ENCODE measurements around the gene MAN1C1. TPM values are rescaled to one million over a fixed set of nuclear protein-coding genes. Genes with fewer than 3 reads are reported as not detected.

The MAN1C1 gene
- polyA plus RNA-seq, 1 of the 3 experiments (the other 2 are of a cell fraction), result 0.20 TPM

DNA sequence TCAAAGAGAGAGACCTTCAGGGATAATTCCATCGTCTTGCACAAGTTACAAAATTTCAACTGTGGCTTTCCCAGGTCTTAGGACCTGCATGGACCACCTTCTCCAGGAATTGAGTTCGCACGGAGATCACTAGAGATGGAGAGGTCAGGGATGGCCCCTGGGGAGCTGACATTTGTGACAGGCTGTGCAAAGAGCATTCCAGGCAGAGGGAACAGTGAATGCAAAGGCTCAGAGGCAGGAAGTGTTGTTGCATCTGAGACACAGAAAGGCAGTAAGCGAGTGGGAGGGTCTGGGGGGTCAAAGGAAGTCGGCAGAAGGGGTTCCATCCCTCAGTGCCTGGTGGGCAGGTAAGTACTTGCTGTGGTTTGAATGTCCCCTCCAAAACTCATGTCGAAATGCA lies 173.9 kb downstream of the MAN1C1 start:
- TF ChIP-seq RXRA (IDR thresholded peaks at IDR 0.05; ENCODE audit: borderline replicate concordance, low read depth) (no peak), GABPA (IDR thresholded peaks at IDR 0.05; ENCODE audit: low read depth) (no peak), RFX5 (IDR thresholded peaks at IDR 0.05; ENCODE audit: low read length) (no peak), EZH2phosphoT487 (IDR thresholded peaks at IDR 0.05; ENCODE audit: borderline replicate concordance, low read depth) (no peak), POLR2AphosphoS5 (IDR thresholded peaks at IDR 0.05; ENCODE audit: low read depth, low read length) (no peak), RAD21 (IDR thresholded peaks at IDR 0.05; ENCODE audit: low read length) (no peak), MXI1 (IDR thresholded peaks at IDR 0.05; ENCODE audit: low read depth, low read length) (no peak), NRF1 (IDR thresholded peaks at IDR 0.05; ENCODE audit: low read depth, low read length) (no peak), FOXM1 (IDR thresholded peaks at IDR 0.05; ENCODE audit: low read depth) (no peak), GATA2 (CRISPR knock-in tag; IDR thresholded peaks at IDR 0.05) (no peak), CHD2 (IDR thresholded peaks at IDR 0.05; ENCODE audit: low read length, partially characterized antibody) (no peak), EP300 (IDR thresholded peaks at IDR 0.05; ENCODE audit: borderline replicate concordance in 1 of 2, low read depth in 1 of 2, low read length in 1 of 2) (no peak), YY1 (IDR thresholded peaks at IDR 0.05; ENCODE audit: low read depth) (no peak), MEF2A (IDR thresholded peaks at IDR 0.05; ENCODE audit: borderline replicate concordance, low read depth) (no peak)
- TF ChIP-seq, protein P1, sequence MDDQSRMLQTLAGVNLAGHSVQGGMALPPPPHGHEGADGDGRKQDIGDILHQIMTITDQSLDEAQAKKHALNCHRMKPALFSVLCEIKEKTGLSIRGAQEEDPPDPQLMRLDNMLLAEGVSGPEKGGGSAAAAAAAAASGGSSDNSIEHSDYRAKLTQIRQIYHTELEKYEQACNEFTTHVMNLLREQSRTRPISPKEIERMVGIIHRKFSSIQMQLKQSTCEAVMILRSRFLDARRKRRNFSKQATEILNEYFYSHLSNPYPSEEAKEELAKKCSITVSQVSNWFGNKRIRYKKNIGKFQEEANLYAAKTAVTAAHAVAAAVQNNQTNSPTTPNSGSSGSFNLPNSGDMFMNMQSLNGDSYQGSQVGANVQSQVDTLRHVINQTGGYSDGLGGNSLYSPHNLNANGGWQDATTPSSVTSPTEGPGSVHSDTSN (IDR thresholded peaks at IDR 0.05), result no peak
- TF ChIP-seq, protein P2, sequence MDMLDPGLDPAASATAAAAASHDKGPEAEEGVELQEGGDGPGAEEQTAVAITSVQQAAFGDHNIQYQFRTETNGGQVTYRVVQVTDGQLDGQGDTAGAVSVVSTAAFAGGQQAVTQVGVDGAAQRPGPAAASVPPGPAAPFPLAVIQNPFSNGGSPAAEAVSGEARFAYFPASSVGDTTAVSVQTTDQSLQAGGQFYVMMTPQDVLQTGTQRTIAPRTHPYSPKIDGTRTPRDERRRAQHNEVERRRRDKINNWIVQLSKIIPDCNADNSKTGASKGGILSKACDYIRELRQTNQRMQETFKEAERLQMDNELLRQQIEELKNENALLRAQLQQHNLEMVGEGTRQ (IDR thresholded peaks at IDR 0.05; ENCODE audit: borderline replicate concordance, low read depth, low read length), result no peak
- TF ChIP-seq, protein P3, sequence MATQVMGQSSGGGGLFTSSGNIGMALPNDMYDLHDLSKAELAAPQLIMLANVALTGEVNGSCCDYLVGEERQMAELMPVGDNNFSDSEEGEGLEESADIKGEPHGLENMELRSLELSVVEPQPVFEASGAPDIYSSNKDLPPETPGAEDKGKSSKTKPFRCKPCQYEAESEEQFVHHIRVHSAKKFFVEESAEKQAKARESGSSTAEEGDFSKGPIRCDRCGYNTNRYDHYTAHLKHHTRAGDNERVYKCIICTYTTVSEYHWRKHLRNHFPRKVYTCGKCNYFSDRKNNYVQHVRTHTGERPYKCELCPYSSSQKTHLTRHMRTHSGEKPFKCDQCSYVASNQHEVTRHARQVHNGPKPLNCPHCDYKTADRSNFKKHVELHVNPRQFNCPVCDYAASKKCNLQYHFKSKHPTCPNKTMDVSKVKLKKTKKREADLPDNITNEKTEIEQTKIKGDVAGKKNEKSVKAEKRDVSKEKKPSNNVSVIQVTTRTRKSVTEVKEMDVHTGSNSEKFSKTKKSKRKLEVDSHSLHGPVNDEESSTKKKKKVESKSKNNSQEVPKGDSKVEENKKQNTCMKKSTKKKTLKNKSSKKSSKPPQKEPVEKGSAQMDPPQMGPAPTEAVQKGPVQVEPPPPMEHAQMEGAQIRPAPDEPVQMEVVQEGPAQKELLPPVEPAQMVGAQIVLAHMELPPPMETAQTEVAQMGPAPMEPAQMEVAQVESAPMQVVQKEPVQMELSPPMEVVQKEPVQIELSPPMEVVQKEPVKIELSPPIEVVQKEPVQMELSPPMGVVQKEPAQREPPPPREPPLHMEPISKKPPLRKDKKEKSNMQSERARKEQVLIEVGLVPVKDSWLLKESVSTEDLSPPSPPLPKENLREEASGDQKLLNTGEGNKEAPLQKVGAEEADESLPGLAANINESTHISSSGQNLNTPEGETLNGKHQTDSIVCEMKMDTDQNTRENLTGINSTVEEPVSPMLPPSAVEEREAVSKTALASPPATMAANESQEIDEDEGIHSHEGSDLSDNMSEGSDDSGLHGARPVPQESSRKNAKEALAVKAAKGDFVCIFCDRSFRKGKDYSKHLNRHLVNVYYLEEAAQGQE (IDR thresholded peaks at IDR 0.05; ENCODE audit: low read depth, low read length), result no peak
- TF ChIP-seq, protein P4, sequence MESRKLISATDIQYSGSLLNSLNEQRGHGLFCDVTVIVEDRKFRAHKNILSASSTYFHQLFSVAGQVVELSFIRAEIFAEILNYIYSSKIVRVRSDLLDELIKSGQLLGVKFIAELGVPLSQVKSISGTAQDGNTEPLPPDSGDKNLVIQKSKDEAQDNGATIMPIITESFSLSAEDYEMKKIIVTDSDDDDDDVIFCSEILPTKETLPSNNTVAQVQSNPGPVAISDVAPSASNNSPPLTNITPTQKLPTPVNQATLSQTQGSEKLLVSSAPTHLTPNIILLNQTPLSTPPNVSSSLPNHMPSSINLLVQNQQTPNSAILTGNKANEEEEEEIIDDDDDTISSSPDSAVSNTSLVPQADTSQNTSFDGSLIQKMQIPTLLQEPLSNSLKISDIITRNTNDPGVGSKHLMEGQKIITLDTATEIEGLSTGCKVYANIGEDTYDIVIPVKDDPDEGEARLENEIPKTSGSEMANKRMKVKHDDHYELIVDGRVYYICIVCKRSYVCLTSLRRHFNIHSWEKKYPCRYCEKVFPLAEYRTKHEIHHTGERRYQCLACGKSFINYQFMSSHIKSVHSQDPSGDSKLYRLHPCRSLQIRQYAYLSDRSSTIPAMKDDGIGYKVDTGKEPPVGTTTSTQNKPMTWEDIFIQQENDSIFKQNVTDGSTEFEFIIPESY (IDR thresholded peaks at IDR 0.05; ENCODE audit: borderline replicate concordance, low read depth), result no peak
- TF ChIP-seq, protein P5, sequence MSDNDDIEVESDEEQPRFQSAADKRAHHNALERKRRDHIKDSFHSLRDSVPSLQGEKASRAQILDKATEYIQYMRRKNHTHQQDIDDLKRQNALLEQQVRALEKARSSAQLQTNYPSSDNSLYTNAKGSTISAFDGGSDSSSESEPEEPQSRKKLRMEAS (IDR thresholded peaks at IDR 0.05; ENCODE audit: low read depth), result no peak
- TF ChIP-seq, protein P6, sequence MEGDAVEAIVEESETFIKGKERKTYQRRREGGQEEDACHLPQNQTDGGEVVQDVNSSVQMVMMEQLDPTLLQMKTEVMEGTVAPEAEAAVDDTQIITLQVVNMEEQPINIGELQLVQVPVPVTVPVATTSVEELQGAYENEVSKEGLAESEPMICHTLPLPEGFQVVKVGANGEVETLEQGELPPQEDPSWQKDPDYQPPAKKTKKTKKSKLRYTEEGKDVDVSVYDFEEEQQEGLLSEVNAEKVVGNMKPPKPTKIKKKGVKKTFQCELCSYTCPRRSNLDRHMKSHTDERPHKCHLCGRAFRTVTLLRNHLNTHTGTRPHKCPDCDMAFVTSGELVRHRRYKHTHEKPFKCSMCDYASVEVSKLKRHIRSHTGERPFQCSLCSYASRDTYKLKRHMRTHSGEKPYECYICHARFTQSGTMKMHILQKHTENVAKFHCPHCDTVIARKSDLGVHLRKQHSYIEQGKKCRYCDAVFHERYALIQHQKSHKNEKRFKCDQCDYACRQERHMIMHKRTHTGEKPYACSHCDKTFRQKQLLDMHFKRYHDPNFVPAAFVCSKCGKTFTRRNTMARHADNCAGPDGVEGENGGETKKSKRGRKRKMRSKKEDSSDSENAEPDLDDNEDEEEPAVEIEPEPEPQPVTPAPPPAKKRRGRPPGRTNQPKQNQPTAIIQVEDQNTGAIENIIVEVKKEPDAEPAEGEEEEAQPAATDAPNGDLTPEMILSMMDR (IDR thresholded peaks at IDR 0.05), result no peak
- H3K4me3 ChIP-seq (ENCODE audit: low read depth in 2 of 2, low read length in 1 of 2), result no peak overlapping the region
- H3F3A ChIP-seq (replicated peaks; ENCODE audit: insufficient read depth), result no peaks in the 10 kb centered on the region
- no peak overlapping the region for H3K9ac ChIP-seq
- WGBS (ENCODE audit: low lambda C conversion rate), result 53% methylated on average over 6 of the region's 6 CpGs
- H4K20me1 ChIP-seq (ENCODE audit: insufficient read depth), result no peaks in the 10 kb centered on the region
- no peak for DNase-seq
- CTCF ChIA-PET, result interaction anchor here (1.7 kb wide), 1 partner anchor 182 kb away, joined by 4 read pairs; no protein-coding TSS in a partner anchor
- peaks cover 5% of the 10 kb centered on the region; the same call in 1 of the 2 replicates for H3K27me3 ChIP-seq (ENCODE audit: insufficient read depth)
- POLR2A ChIA-PET, result no interaction called here
- no peaks in the 10 kb centered on the region for H3K36me3 ChIP-seq (replicated peaks in 1 of 2; ENCODE audit: control insufficient read depth in 1 of 2, insufficient read depth in 2 of 2, low read length in 1 of 2)
- no peaks in the 10 kb centered on the region for H3K9me2 ChIP-seq
- H3K27ac ChIP-seq (ENCODE audit: low read depth in 2 of 2, low read length in 1 of 2), result no peak overlapping the region
- H3K4me2 ChIP-seq, result no peak overlapping the region
- H3K9me3 ChIP-seq, result no peaks in the 10 kb centered on the region
- H3K4me1 ChIP-seq (ENCODE audit: control insufficient read depth in 1 of 2, insufficient read depth in 2 of 2, low read depth in 1 of 2, low read length in 1 of 2), result peaks cover 0 to 23% of the 10 kb centered on the region in 2 experiments; a peak in 1 of 4 replicates
- no peaks in the 10 kb centered on the region for H3K79me2 ChIP-seq (ENCODE audit: insufficient read depth)
- no peak overlapping the region for H2AFZ ChIP-seq (ENCODE audit: low read depth)
